Muscle layer of colon (tissue), 2 donors: ENCODE results near the gene ARRDC3.

Experiments
- H3K27ac ChIP-seq: one replicate; pipeline ENCODE4 v1.7.0; 2013; ENCODE audit warnings: low read depth, mild to moderate bottlenecking, low read length, moderate library complexity
- H3K27me3 ChIP-seq, 2 donors: one replicate each; pipeline ENCODE4 v1.7.0; 2013; ENCODE audit warnings: low read length in 2 of 2, mild to moderate bottlenecking in 2 of 2; ENCODE audit not compliant: insufficient read depth in 2 of 2, control insufficient read depth in 1 of 2
- H3K36me3 ChIP-seq: one replicate; pipeline ENCODE4 v1.7.0; 2013; ENCODE audit warnings: mild to moderate bottlenecking, low read length; ENCODE audit not compliant: insufficient read depth
- H3K4me1 ChIP-seq: one replicate; pipeline ENCODE4 v1.7.0; 2013; ENCODE audit warnings: mild to moderate bottlenecking, low read length; ENCODE audit not compliant: insufficient read depth
- H3K4me3 ChIP-seq, 2 donors: one replicate each; pipeline ENCODE4 v1.7.0; 2013; ENCODE audit warnings: low read length in 2 of 2, low read depth in 1 of 2, mild to moderate bottlenecking in 1 of 2, moderate library complexity in 1 of 2
- H3K9ac ChIP-seq: one replicate; pipeline ENCODE4 v1.7.0; 2013; ENCODE audit warnings: low read length
- H3K9me3 ChIP-seq: one replicate; pipeline ENCODE4 v1.7.0; 2013; ENCODE audit warnings: mild to moderate bottlenecking, low read length
- donor health status: abdominal sarcoma.
- donor health status: Adenocarcinoma of cecum.

Gene ARRDC3

GRCh38 chr5:91369480-91369879, 13.6 kb downstream of the ARRDC3 start:
- no peaks in the 10 kb centered on the region for H3K9me3 ChIP-seq
- H3K9ac ChIP-seq: no peak overlapping the region
- H3K27me3 ChIP-seq: no peaks in the 10 kb centered on the region
- peaks cover 64% of the 10 kb centered on the region for H3K36me3 ChIP-seq
- H3K4me1 ChIP-seq: peaks cover 26% of the 10 kb centered on the region
- H3K4me3 ChIP-seq: no peak overlapping the region
- no peak overlapping the region for H3K27ac ChIP-seq

- Histone ChIP-seq H3K9me3 (no peaks in the 10 kb centered on the region), H3K4me1 (peaks cover 17% of the 10 kb centered on the region), H3K27me3 (no peaks in the 10 kb centered on the region), H3K9ac (no peak overlapping the region), H3K27ac (no peak overlapping the region), H3K4me3 (no peak overlapping the region), H3K36me3 (peaks cover 51% of the 10 kb centered on the region)
Measured at GRCh38 chr5:91367908-91368648, 15.0 kb downstream of the ARRDC3 start.

GRCh38 chr5:91367344-91367743, 15.8 kb downstream of the ARRDC3 start:
- H3K4me1 ChIP-seq: peaks cover 11% of the 10 kb centered on the region
- H3K27me3 ChIP-seq: no peaks in the 10 kb centered on the region
- H3K36me3 ChIP-seq: peaks cover 43% of the 10 kb centered on the region
- H3K27ac ChIP-seq: no peak overlapping the region
- no peaks in the 10 kb centered on the region for H3K9me3 ChIP-seq
- no peak overlapping the region for H3K9ac ChIP-seq
- H3K4me3 ChIP-seq: no peak overlapping the region

- Histone ChIP-seq H3K27me3 (no peaks in the 10 kb centered on the region), H3K4me3 (no peak overlapping the region), H3K9me3 (no peaks in the 10 kb centered on the region), H3K9ac (no peak overlapping the region), H3K4me1 (peaks cover 11% of the 10 kb centered on the region), H3K36me3 (peaks cover 35% of the 10 kb centered on the region), H3K27ac (no peak overlapping the region)
Measured at GRCh38 chr5:91366551-91366950, 16.6 kb downstream of the ARRDC3 start.

GRCh38 chr5:91365498-91365897, 17.6 kb downstream of the ARRDC3 start:
- Histone ChIP-seq H3K36me3 (peaks cover 25% of the 10 kb centered on the region), H3K27ac (no peak overlapping the region), H3K9ac (no peak overlapping the region), H3K27me3 (no peaks in the 10 kb centered on the region), H3K9me3 (no peaks in the 10 kb centered on the region), H3K4me3 (no peak overlapping the region), H3K4me1 (peaks cover 10% of the 10 kb centered on the region)

- H3K9me3 ChIP-seq: no peaks in the 10 kb centered on the region
- H3K27me3 ChIP-seq: no peaks in the 10 kb centered on the region
- H3K36me3 ChIP-seq: peaks cover 5% of the 10 kb centered on the region
- no peak overlapping the region for H3K27ac ChIP-seq
- H3K4me3 ChIP-seq: no peak overlapping the region
- no peaks in the 10 kb centered on the region for H3K4me1 ChIP-seq
- H3K9ac ChIP-seq: no peak overlapping the region
Measured at GRCh38 chr5:91362935-91363334, 20.2 kb downstream of the ARRDC3 start.

GRCh38 chr5:91361790-91362189, 21.3 kb downstream of the ARRDC3 start:
- Histone ChIP-seq H3K9ac (no peak overlapping the region), H3K27me3 (no peaks in the 10 kb centered on the region), H3K27ac (no peak overlapping the region), H3K36me3 (no peaks in the 10 kb centered on the region), H3K4me3 (no peak overlapping the region), H3K9me3 (no peaks in the 10 kb centered on the region), H3K4me1 (no peaks in the 10 kb centered on the region)

GRCh38 chr5:91361055-91361701, 21.9 kb downstream of the ARRDC3 start:
- H3K27me3 ChIP-seq: no peaks in the 10 kb centered on the region
- no peaks in the 10 kb centered on the region for H3K9me3 ChIP-seq
- H3K4me1 ChIP-seq: no peaks in the 10 kb centered on the region
- no peak overlapping the region for H3K27ac ChIP-seq
- H3K36me3 ChIP-seq: no peaks in the 10 kb centered on the region
- H3K4me3 ChIP-seq: no peak overlapping the region
- no peak overlapping the region for H3K9ac ChIP-seq

- no peaks in the 10 kb centered on the region for H3K4me1 ChIP-seq
- H3K27ac ChIP-seq: no peak overlapping the region
- H3K9me3 ChIP-seq: no peaks in the 10 kb centered on the region
- H3K27me3 ChIP-seq: no peaks in the 10 kb centered on the region
- H3K36me3 ChIP-seq: no peaks in the 10 kb centered on the region
- H3K9ac ChIP-seq: no peak overlapping the region
- no peak overlapping the region for H3K4me3 ChIP-seq
Measured at GRCh38 chr5:91359962-91360609, 23.0 kb downstream of the ARRDC3 start.

GRCh38 chr5:91357806-91358205, 25.3 kb downstream of the ARRDC3 start:
- Histone ChIP-seq H3K9ac (no peak overlapping the region), H3K4me3 (no peak overlapping the region), H3K4me1 (peaks cover 9% of the 10 kb centered on the region), H3K36me3 (no peaks in the 10 kb centered on the region), H3K9me3 (no peaks in the 10 kb centered on the region), H3K27me3 (no peaks in the 10 kb centered on the region), H3K27ac (no peak overlapping the region)

- Histone ChIP-seq H3K9me3 (no peaks in the 10 kb centered on the region), H3K36me3 (no peaks in the 10 kb centered on the region), H3K27ac (no peak overlapping the region), H3K27me3 (no peaks in the 10 kb centered on the region), H3K4me3 (peak overlapping the region in 1 of 2 donors; percentile 4), H3K9ac (no peak overlapping the region), H3K4me1 (peaks cover 11% of the 10 kb centered on the region)
Measured at GRCh38 chr5:91357012-91357634, 26.0 kb downstream of the ARRDC3 start.
